Activated CD8-positive, alpha-beta memory T cell treated with anti-CD3 and anti-CD28 coated beads, Interleukin-2, amount 50 U/mL, for 24 hours (primary cell): ENCODE measurements around the gene ST3GAL3.
"Not testable (repeated sequence)": the region's sequence is repeated elsewhere in the genome, so short reads cannot be mapped to it uniquely, and the experiment has no call there.

Source experiments
- DNase-seq: peaks from one replicate; pipeline ENCODE4 v3.0.0-alpha.2; 2020; ENCODE audit errors: extremely low read depth

ST3GAL3 gene

GRCh38 chr1:43757343-43758053 is 50.2 kb downstream of the ST3GAL3 start:
- no peak for DNase-seq

GRCh38 chr1:43760745-43761317 is 53.5 kb downstream of the ST3GAL3 start:
- DNase-seq = no peak

GRCh38 chr1:43763497-43763973 is 56.2 kb downstream of the ST3GAL3 start:
- DNase-seq = peak; percentile 0

GRCh38 chr1:43764581-43764980 is 57.2 kb downstream of the ST3GAL3 start:
- no peak for DNase-seq

- no peak for DNase-seq
These were observed 58.9 kb downstream of the ST3GAL3 start for GRCh38 chr1:43766086-43766784.

GRCh38 chr1:43766818-43767525 is 59.6 kb downstream of the ST3GAL3 start:
- no peak for DNase-seq

GRCh38 chr1:43768168-43768567 is 60.8 kb downstream of the ST3GAL3 start:
- no peak for DNase-seq

- DNase-seq = no peak
These were observed 62.1 kb downstream of the ST3GAL3 start for GRCh38 chr1:43769350-43769908.

GRCh38 chr1:43770111-43770510 is 62.8 kb downstream of the ST3GAL3 start:
- DNase-seq = no peak

GRCh38 chr1:43772978-43773377 is 65.6 kb downstream of the ST3GAL3 start:
- DNase-seq = no peak

- DNase-seq = no peak
These were observed 66.5 kb downstream of the ST3GAL3 start for GRCh38 chr1:43773821-43774220.

- no peak for DNase-seq
These were observed 67.0 kb downstream of the ST3GAL3 start for GRCh38 chr1:43774359-43774758.

- DNase-seq = no peak
These were observed 68.9 kb downstream of the ST3GAL3 start for GRCh38 chr1:43776043-43776761.

- DNase-seq = not testable (repeated sequence)
These were observed 70.6 kb downstream of the ST3GAL3 start for GRCh38 chr1:43777916-43778315.

GRCh38 chr1:43779266-43779665 is 71.9 kb downstream of the ST3GAL3 start:
- DNase-seq = no peak

- no peak for DNase-seq
These were observed 72.6 kb downstream of the ST3GAL3 start for GRCh38 chr1:43779805-43780403.

- DNase-seq = no peak
These were observed 74.2 kb downstream of the ST3GAL3 start for GRCh38 chr1:43781574-43781973.

GRCh38 chr1:43783096-43783670 is 75.8 kb downstream of the ST3GAL3 start:
- DNase-seq = no peak

- no peak for DNase-seq
These were observed 76.4 kb downstream of the ST3GAL3 start for GRCh38 chr1:43783671-43784205.
